ENCODE results near the gene RBM22. TPM values are rescaled to one million over a fixed set of nuclear protein-coding genes. Genes with fewer than 3 reads are reported as not detected.
A peak's percentile ranks its signal among the peaks of the same experiment; 100 is the strongest.

RBM22 gene
- total and polyA plus RNA-seq, 7 experiments from 2014 or later = 60.5 to 103 (median 93.1) TPM

- H3K4me3 Mint-ChIP-seq = no peak overlapping the region
- H3K27ac Mint-ChIP-seq = peak overlapping the region in 1 of 9 donors; percentile 20
- no peaks in the 10 kb centered on the region for H3K36me3 Mint-ChIP-seq
- ChIA-PET CTCF (no interaction called here), POLR2A (no interaction called here)
- H3K4me1 Mint-ChIP-seq = peaks cover 0 to 9% (median 5%) of the 10 kb centered on the region in 7 donors
- Histone ChIP-seq H3K36me3 (ENCODE audit: control insufficient read depth in 2 of 3, insufficient read depth in 3 of 3, low read length in 3 of 3) (no peaks in the 10 kb centered on the region), H3K9me3 (ENCODE audit: control insufficient read depth in 2 of 3, low read length in 3 of 3) (no peaks in the 10 kb centered on the region), H3K4me3 (ENCODE audit: low read length) (no peak overlapping the region), H3K27me3 (ENCODE audit: control insufficient read depth in 2 of 2, insufficient read depth in 2 of 2, low read length in 2 of 2) (no peaks in the 10 kb centered on the region), H3K27ac (ENCODE audit: low read depth, low read length) (no peak overlapping the region), H3K4me1 (ENCODE audit: control insufficient read depth in 2 of 2, insufficient read depth in 2 of 2, low read length in 2 of 2) (no peaks in the 10 kb centered on the region)
- peaks cover 0 to 2% (median 0%) of the 10 kb centered on the region in 11 donors for H3K9me3 Mint-ChIP-seq
- ATAC-seq = no peak
- no peak for DNase-seq
- peaks cover 0 to 11% (median 4%) of the 10 kb centered on the region in 5 donors for H3K27me3 Mint-ChIP-seq
- intact Hi-C loops (cut with micrococcal nuclease) = no loop called here
These were observed 38.9 kb downstream of the RBM22 start for GRCh38 chr5:150661821-150662596.

- Histone ChIP-seq H3K27ac (ENCODE audit: low read depth, low read length) (no peak within 1 kb of the TSS), H3K4me1 (ENCODE audit: control insufficient read depth in 2 of 2, insufficient read depth in 2 of 2, low read length in 2 of 2) (peaks cover 0 to 2% of the 10 kb centered on the region in 2 donors), H3K4me3 (ENCODE audit: low read length) (no peak within 1 kb of the TSS), H3K36me3 (ENCODE audit: control insufficient read depth in 2 of 3, insufficient read depth in 3 of 3, low read length in 3 of 3) (no peaks in the 10 kb centered on the region), H3K27me3 (ENCODE audit: control insufficient read depth in 2 of 2, insufficient read depth in 2 of 2, low read length in 2 of 2) (no peaks in the 10 kb centered on the region), H3K9me3 (ENCODE audit: control insufficient read depth in 2 of 3, low read length in 3 of 3) (no peaks in the 10 kb centered on the region)
- peak within 1 kb of the TSS in 1 of 9 donors; percentile 20 for H3K27ac Mint-ChIP-seq
- ATAC-seq (no peak), DNase-seq (no peak)
- POLR2A ChIA-PET = no interaction called here
- H3K4me3 Mint-ChIP-seq = no peak within 1 kb of the TSS
- H3K4me1 Mint-ChIP-seq = peaks cover 0 to 10% (median 5%) of the 10 kb centered on the region in 7 donors
- H3K27me3 Mint-ChIP-seq = peaks cover 0 to 11% (median 4%) of the 10 kb centered on the region in 5 donors
- H3K36me3 Mint-ChIP-seq = no peaks in the 10 kb centered on the region
- CTCF ChIA-PET = interaction anchor here (0.6 kb wide), 1 partner anchor 210 kb away, joined by 4 read pairs; no protein-coding TSS in a partner anchor
- intact Hi-C loops (cut with micrococcal nuclease) = no loop called here
- H3K9me3 Mint-ChIP-seq = peaks cover 0 to 2% (median 0%) of the 10 kb centered on the region in 11 donors
These were observed 39.8 kb downstream of the RBM22 start, which contains the start of gene MYOZ3 for GRCh38 chr5:150661086-150661485. Gene MYOZ3, plus strand, starts transcription at chr5:150661251. Its CDS starts 1,691 bp downstream, at chr5:150662942.

- no peaks in the 10 kb centered on the region for H3K9me3 ChIP-seq (ENCODE audit: control insufficient read depth in 2 of 3, low read length in 3 of 3)
- Mint-ChIP-seq H3K9me3 (peaks cover 0 to 2% (median 0%) of the 10 kb centered on the region in 11 donors), H3K36me3 (no peaks in the 10 kb centered on the region), H3K27me3 (peaks cover 0 to 16% (median 4%) of the 10 kb centered on the region in 5 donors), H3K27ac (no peak overlapping the region), H3K4me3 (no peak overlapping the region), H3K4me1 (peaks cover 0 to 12% (median 5%) of the 10 kb centered on the region in 7 donors)
- intact Hi-C loops (cut with micrococcal nuclease) = no loop called here
- ChIA-PET POLR2A (no interaction called here), CTCF (no interaction called here)
- no peaks in the 10 kb centered on the region for H3K36me3 ChIP-seq (ENCODE audit: control insufficient read depth in 2 of 3, insufficient read depth in 3 of 3, low read length in 3 of 3)
- no peak overlapping the region for H3K4me3 ChIP-seq (ENCODE audit: low read length)
- ATAC-seq (no peak), DNase-seq (no peak)
- peaks cover 0 to 4% of the 10 kb centered on the region in 2 donors for H3K4me1 ChIP-seq (ENCODE audit: control insufficient read depth in 2 of 2, insufficient read depth in 2 of 2, low read length in 2 of 2)
- no peak overlapping the region for H3K27ac ChIP-seq (ENCODE audit: low read depth, low read length)
- no peaks in the 10 kb centered on the region for H3K27me3 ChIP-seq (ENCODE audit: control insufficient read depth in 2 of 2, insufficient read depth in 2 of 2, low read length in 2 of 2)
These were observed 40.6 kb downstream of the RBM22 start for GRCh38 chr5:150660108-150660831.

- peak overlapping the region in 1 of 9 donors; percentile 51 for H3K27ac Mint-ChIP-seq
- peaks cover 0 to 12% (median 5%) of the 10 kb centered on the region in 7 donors for H3K4me1 Mint-ChIP-seq
- Histone ChIP-seq H3K27me3 (ENCODE audit: control insufficient read depth in 2 of 2, insufficient read depth in 2 of 2, low read length in 2 of 2) (no peaks in the 10 kb centered on the region), H3K4me3 (ENCODE audit: low read length) (no peak overlapping the region), H3K36me3 (ENCODE audit: control insufficient read depth in 2 of 3, insufficient read depth in 3 of 3, low read length in 3 of 3) (no peaks in the 10 kb centered on the region), H3K4me1 (ENCODE audit: control insufficient read depth in 2 of 2, insufficient read depth in 2 of 2, low read length in 2 of 2) (peaks cover 0 to 4% of the 10 kb centered on the region in 2 donors), H3K27ac (ENCODE audit: low read depth, low read length) (no peak overlapping the region), H3K9me3 (ENCODE audit: control insufficient read depth in 2 of 3, low read length in 3 of 3) (no peaks in the 10 kb centered on the region)
- peaks cover 0 to 2% (median 0%) of the 10 kb centered on the region in 11 donors for H3K9me3 Mint-ChIP-seq
- no peaks in the 10 kb centered on the region for H3K36me3 Mint-ChIP-seq
- CTCF ChIA-PET = no interaction called here
- H3K4me3 Mint-ChIP-seq = no peak overlapping the region
- intact Hi-C loops (cut with micrococcal nuclease) = loop anchor here in 1 of 2 donors (5.0 kb wide), 1 partner anchor 123 kb away; no protein-coding TSS in a partner anchor
- POLR2A ChIA-PET = no interaction called here
- ATAC-seq (no peak), DNase-seq (no peak)
- H3K27me3 Mint-ChIP-seq = peaks cover 0 to 17% (median 4%) of the 10 kb centered on the region in 5 donors
These were observed 41.3 kb downstream of the RBM22 start for GRCh38 chr5:150659360-150660107.

- ATAC-seq (no peak), DNase-seq (no peak)
- H3K4me1 ChIP-seq (ENCODE audit: control insufficient read depth in 2 of 2, insufficient read depth in 2 of 2, low read length in 2 of 2) = peaks cover 0 to 4% of the 10 kb centered on the region in 2 donors
- no peaks in the 10 kb centered on the region for H3K27me3 ChIP-seq (ENCODE audit: control insufficient read depth in 2 of 2, insufficient read depth in 2 of 2, low read length in 2 of 2)
- ChIA-PET CTCF (no interaction called here), POLR2A (interaction anchor here (1.0 kb wide), 1 partner anchor 210 kb away, joined by 4 read pairs; the partner anchor contains the start of gene RPS14)
- H3K4me3 ChIP-seq (ENCODE audit: low read length) = no peak overlapping the region
- no peaks in the 10 kb centered on the region for H3K36me3 ChIP-seq (ENCODE audit: control insufficient read depth in 2 of 3, insufficient read depth in 3 of 3, low read length in 3 of 3)
- Mint-ChIP-seq H3K36me3 (no peaks in the 10 kb centered on the region), H3K27me3 (peaks cover 0 to 19% (median 4%) of the 10 kb centered on the region in 5 donors), H3K27ac (peak overlapping the region in 2 of 9 donors; percentile 51 to 59), H3K9me3 (peaks cover 0 to 2% (median 0%) of the 10 kb centered on the region in 11 donors), H3K4me1 (peaks cover 0 to 12% (median 5%) of the 10 kb centered on the region in 7 donors), H3K4me3 (peak overlapping the region in 2 of 10 donors; percentile 10 to 18)
- intact Hi-C loops (cut with micrococcal nuclease) = loop anchor here in 1 of 2 donors (5.0 kb wide), 1 partner anchor 124 kb away; no protein-coding TSS in a partner anchor
- no peak overlapping the region for H3K27ac ChIP-seq (ENCODE audit: low read depth, low read length)
- H3K9me3 ChIP-seq (ENCODE audit: control insufficient read depth in 2 of 3, low read length in 3 of 3) = no peaks in the 10 kb centered on the region
These were observed 42.1 kb downstream of the RBM22 start for GRCh38 chr5:150658699-150659265.

GRCh38 chr5:150658121-150658520, 42.7 kb downstream of the RBM22 start:
- Histone ChIP-seq H3K4me1 (ENCODE audit: control insufficient read depth in 2 of 2, insufficient read depth in 2 of 2, low read length in 2 of 2) (peaks cover 0 to 4% of the 10 kb centered on the region in 2 donors), H3K27me3 (ENCODE audit: control insufficient read depth in 2 of 2, insufficient read depth in 2 of 2, low read length in 2 of 2) (no peaks in the 10 kb centered on the region), H3K9me3 (ENCODE audit: control insufficient read depth in 2 of 3, low read length in 3 of 3) (no peaks in the 10 kb centered on the region), H3K36me3 (ENCODE audit: control insufficient read depth in 2 of 3, insufficient read depth in 3 of 3, low read length in 3 of 3) (no peaks in the 10 kb centered on the region), H3K4me3 (ENCODE audit: low read length) (no peak overlapping the region), H3K27ac (ENCODE audit: low read depth, low read length) (no peak overlapping the region)
- Mint-ChIP-seq H3K4me3 (peak overlapping the region in 6 of 10 donors; percentile 75 to 86 (median 80)), H3K27me3 (peaks cover 0 to 19% (median 4%) of the 10 kb centered on the region in 5 donors), H3K4me1 (peaks cover 0 to 12% (median 5%) of the 10 kb centered on the region in 7 donors), H3K27ac (peak overlapping the region in 5 of 9 donors; percentile 17 to 93 (median 64)), H3K36me3 (no peaks in the 10 kb centered on the region), H3K9me3 (peaks cover 0 to 2% (median 0%) of the 10 kb centered on the region in 11 donors)
- no peak for ATAC-seq
- intact Hi-C loops (cut with micrococcal nuclease) = loop anchor here in 1 of 2 donors (5.0 kb wide), 1 partner anchor 124 kb away; no protein-coding TSS in a partner anchor
- ChIA-PET POLR2A (interaction anchor here (1.0 to 1.3 kb wide), 2 partner anchors 42 to 209 kb away, joined by 4 to 5 read pairs; partner anchors contain the start of genes RBM22 and RPS14), CTCF (no interaction called here)
- DNase-seq = no peak

All from naive thymus-derived CD4-positive, alpha-beta T cell (primary cell).